Cardiac septum (tissue), 1 donor: ENCODE measurements around the gene BBS12. TPM values are rescaled to one million over a fixed set of nuclear protein-coding genes. Genes with fewer than 3 reads are reported as not detected.
"Not testable (repeated sequence)": the region's sequence is repeated elsewhere in the genome, so short reads cannot be mapped to it uniquely, and the experiment has no call there.

Source experiments
- DNase-seq: peaks from one replicate; pipeline ENCODE4 v3.0.0-alpha.2; 2020; ENCODE audit warnings: low spot score
- intact Hi-C: fragments of 100-400 bp; cut with DNase I; formaldehyde crosslinking; loops from one replicate; pipeline ENCODE4 v1.14.0; 2022
- total RNA-seq: library from RNA; stranded (reverse); fragmentation: NEBNext Ultra II Directional; extraction: Animal tissue kit (Norgen Biotek cat#: 25700); gene quantifications from one replicate; pipeline ENCODE4 v1.2.1, GENCODE V29; 2021
- donor health status: DM: no; HTN: no; CAD: no.

BBS12 gene
- total RNA-seq, 1 donor from 2014 or later: 3.1 TPM

DNA sequence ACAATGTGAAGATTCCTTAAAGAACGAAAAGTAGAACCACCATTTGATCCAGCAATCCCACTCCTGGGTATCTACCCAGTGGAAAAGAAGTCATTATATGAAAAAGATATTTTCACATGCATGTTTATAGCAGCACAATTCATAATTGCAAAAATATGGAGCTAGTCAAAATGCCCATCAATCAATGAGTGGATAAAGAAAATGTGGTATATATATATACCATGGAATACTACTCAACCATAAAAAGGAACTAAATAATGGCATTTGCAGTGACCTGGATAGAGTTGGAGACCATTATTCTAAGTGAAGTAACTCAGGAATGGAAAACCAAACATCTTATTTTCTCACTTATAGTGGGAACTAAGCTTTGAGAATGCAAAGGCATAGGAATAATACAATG lies 54.4 kb downstream of the BBS12 start:
- intact Hi-C loops, DNase-seq: not testable (repeated sequence)

DNA sequence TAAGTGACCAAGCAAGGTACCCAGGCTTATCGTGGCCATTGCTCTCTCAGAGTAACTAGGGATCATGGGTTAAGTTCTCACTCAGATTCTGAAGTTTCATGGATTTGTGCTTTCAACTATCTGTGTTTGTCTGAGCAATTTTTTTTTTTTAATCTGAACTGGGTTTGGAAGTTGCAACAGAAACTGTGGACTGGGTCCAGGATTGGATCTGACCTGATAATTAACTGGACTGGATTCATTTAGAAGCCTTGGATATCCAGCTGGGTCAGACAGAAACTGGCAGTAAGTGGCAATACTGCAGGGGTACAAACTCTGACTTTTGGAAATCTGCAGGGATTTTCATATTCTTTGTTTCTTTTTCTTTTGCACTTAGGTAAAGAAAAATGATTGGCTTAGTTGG lies 55.4 kb downstream of the BBS12 start:
- intact Hi-C loops: no loop called here

DNA sequence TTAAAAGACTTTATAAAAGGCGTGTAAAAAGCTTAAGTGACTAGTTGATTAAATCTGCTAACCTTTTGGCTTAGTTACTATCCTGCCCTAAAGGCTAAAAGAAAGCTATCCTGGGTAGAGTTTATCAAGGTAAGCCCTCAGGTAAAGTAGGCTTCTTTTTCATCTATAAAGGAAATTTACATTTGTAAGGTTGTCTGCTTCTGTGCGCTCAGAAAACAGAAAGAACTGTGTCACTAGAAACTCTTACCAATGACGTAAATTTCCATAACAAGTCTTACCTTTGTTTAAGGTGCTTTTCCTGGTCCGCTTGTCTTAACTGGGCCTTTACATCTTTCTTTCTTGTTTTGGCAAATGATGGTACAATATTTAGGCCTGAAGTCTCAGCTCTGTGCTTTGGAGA lies 56.4 kb downstream of the BBS12 start:
- DNase-seq: no peak
- intact Hi-C loops: no loop called here

More for the DNA sequence above, 55.4 kb downstream of the BBS12 start:
- no peak for DNase-seq

DNA sequence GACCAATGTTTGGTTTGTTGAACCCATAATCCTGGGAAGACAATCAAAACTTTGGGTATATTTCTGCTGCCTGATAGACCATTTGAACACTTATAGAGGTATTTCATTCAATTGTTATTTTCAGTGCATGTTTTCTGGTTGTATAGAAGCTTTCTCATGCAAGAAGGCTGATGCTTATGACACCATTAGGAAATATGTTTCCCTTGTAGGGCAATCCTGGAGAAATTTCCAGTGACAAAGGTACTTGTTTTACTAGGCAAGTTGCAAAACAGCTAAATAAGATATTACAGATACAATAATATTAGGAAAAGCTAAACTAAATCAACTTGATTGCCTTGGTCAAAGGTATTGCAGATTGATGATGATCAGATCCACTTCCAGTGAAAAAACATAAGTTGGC lies 61.3 kb downstream of the BBS12 start:
- intact Hi-C loops: no loop called here

More for the DNA sequence above, 61.3 kb downstream of the BBS12 start:
- DNase-seq: no peak

Other genes with a start within 250 kb of the BBS12 start
- not detected for gene IL21, start 111.6 kb upstream of the BBS12 start, total RNA-seq
- gene FGF2, start 94.1 kb downstream of the BBS12 start, total RNA-seq: 9.8 TPM
- gene NUDT6, start 189.9 kb downstream of the BBS12 start, total RNA-seq: 9.4 TPM